Body of pancreas (tissue), 4 donors: ENCODE measurements around the gene SIGLEC10.

Source experiments
- POLR2A ChIP-seq, 3 donors: fragments of 450-650 bp; IDR thresholded peaks; one replicate each; pipeline ENCODE4 v1.6.1; 2016; ENCODE audit warnings: antibody characterized with exemption in 3 of 3, mild to moderate bottlenecking in 2 of 3
- TF ChIP-seq, protein P1 (sequence below), 7 experiments: fragments of 450-650 bp in 4 of 7; fragments of 200-600 bp in 3 of 7; sonication (generic) in 3 of 7; IDR thresholded peaks; one replicate each; pipeline ENCODE4 v1.5.1; 2016 to 2019; ENCODE audit warnings: antibody characterized with exemption in 7 of 7

DNA sequence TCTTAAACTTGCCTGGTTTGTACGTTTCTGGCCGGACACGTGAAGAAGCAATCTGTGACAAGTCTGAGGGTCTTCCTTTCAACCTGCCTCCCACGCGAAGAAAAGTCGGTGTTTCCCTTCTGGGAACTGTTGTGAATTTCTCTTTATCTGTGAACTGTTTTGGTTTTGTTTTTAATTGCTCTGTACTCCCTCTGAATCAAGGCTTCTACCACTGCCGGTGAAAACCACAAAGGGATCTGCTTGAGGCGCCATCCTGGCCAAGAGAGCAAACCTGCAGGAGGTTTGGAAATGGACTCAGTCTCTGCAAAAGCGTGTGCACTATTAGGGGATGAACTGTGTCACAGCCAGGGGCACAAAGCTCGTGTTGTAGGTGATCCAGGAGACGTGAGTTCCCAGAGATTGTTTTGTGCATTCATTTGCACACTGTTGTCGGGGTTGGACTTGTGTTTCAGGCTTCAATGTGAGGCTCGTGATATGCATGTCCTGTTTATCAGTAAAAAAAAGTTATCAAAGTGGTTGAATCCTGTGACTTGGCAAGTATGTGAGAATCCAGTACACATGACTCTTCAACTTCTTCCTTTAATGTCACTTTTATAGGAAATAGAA lies 31.1 kb upstream of the SIGLEC10 start:
- TF ChIP-seq, protein P1, sequence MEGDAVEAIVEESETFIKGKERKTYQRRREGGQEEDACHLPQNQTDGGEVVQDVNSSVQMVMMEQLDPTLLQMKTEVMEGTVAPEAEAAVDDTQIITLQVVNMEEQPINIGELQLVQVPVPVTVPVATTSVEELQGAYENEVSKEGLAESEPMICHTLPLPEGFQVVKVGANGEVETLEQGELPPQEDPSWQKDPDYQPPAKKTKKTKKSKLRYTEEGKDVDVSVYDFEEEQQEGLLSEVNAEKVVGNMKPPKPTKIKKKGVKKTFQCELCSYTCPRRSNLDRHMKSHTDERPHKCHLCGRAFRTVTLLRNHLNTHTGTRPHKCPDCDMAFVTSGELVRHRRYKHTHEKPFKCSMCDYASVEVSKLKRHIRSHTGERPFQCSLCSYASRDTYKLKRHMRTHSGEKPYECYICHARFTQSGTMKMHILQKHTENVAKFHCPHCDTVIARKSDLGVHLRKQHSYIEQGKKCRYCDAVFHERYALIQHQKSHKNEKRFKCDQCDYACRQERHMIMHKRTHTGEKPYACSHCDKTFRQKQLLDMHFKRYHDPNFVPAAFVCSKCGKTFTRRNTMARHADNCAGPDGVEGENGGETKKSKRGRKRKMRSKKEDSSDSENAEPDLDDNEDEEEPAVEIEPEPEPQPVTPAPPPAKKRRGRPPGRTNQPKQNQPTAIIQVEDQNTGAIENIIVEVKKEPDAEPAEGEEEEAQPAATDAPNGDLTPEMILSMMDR (IDR thresholded peaks at IDR 0.05): no peak
- no peak for TF ChIP-seq POLR2A (IDR thresholded peaks at IDR 0.05)
